Activated T-cell treated with anti-CD3 and anti-CD28 coated beads, Interleukin-2, amount 50 U/mL, for 48 hours (primary cell): ENCODE data around the gene SRL.
"Not testable (repeated sequence)": the region's sequence is repeated elsewhere in the genome, so short reads cannot be mapped to it uniquely, and the experiment has no call there.

ENCODE experiments used
- DNase-seq, 2 experiments: peaks; one replicate each; pipeline ENCODE4 v3.0.0-alpha.2; 2020

SRL gene

GRCh38 chr16:4260360-4260759, 18.5 kb upstream of the SRL start:
- no peak for DNase-seq

GRCh38 chr16:4257646-4258556, 16.0 kb upstream of the SRL start:
- no peak for DNase-seq

GRCh38 chr16:4253394-4254150, 11.7 kb upstream of the SRL start:
- peak; percentile 99 to 100 for DNase-seq

GRCh38 chr16:4253012-4253393, 11.1 kb upstream of the SRL start:
- DNase-seq = not testable (repeated sequence)

DNA sequence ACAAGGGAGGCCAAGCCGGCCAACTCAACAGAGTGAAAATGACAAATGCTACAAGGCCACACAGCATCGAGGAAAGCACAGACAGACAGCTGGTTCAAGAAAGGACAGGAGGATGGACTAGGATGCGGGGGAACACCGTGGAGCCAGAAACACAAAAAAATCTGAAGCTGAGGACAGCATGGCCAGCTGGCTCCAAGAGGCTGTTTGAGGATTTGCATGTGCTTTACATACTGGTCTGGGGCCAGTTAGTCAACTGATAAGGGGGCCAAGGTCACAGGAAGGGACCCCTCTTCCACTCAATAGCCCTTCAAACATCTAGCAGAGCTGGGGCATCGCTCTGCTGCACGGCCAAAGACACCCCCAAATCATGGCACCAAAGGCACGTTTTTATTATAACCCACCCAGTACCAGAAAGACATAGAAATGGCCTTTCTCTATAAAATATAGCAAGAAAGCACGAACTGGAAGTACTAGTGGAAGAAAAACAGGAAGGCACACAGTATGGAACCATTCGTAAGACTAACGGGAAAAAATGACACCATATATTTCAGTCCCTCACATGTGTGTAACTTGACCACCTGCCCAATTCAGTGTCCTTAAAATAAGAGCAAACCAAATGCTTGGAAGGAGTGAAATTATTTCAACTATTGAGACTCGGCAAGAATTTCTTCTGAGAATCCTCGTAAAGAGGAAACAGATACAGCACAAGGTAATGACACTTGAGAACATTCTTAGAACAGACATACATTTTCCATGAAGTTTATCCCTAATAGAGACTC, 7.8 kb upstream of the SRL start:
- DNase-seq = no peak

DNA sequence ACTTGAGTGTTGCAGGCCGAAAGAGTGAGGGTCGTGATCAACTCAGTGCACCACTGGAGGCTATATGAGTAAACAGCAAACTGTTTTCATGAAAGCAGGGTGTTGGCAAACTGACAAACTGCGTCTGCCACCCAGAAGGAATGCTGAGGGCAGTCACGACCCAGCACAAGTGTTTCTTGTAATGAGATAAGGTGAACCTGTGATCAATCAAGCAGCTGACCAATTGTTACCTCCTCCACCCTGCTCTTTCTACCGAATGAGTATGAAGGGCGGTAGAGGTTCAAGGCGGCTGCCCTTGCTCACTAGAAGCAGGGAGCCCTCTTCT, 5.5 kb upstream of the SRL start:
- no peak for DNase-seq

DNA sequence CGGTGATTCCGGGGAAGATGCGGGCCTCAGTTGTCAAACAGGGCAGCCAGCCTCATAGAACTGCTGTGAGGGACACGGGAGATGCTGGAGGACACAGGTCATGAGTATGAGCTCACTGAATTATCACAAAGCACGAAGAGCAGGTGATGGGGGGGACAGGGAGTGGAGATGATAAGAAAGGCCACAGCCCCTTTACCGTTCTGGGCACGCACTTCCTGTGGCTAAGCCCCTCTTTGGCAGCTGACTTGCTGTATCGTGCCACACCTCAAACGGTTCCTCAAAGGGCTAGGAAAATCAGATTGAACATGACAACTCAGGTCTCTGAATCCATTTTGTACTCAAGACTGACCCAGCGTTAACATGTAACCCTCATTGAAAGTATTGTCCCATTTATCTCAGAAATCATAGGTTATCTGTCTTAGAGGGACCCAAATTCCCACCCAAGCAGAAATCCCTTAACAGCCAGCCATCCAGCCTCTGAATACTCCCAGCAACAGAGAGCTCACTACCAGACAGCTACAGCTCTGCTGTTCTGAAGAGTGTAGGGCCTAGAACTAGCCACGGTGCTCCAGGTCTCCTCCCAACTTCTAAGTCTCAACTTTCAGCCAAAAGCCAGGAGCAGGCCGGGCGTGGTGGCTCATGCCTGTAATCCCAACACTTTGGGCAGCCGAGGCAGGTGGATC, 5.0 kb upstream of the SRL start:
- no peak for DNase-seq

DNA sequence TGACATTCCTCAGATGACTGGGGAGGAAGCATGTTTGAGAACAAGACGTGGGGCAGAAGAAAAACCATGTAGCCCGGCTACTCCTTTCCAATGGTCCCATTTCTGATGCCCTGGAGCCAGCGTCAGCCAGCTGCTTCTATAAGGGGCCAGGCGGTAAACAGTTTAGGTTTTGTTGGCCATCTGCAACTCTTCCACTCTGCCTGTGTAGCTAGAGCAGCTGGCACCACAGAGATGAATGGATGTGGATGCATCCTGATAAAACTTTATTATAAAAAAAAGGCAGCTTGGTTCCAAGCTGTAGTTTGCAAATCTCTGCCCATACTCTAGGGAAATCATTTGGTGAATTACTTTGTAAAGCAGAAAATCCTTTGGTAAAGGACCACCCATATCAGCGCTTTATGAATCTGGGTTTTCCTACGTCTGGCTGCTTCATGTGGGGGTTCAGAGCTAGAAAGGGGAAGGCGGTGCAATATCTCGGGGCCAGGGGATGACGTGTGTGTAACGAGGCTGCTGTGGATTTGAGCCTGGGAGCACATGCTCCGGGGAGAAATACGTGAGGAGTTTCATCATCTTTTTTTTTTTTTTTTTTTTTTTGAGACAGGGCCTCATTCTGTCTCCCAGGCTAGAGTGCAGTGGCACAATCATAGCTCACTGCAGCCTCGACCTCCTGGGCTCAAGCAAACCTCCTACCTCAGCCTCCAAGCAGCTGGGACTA, 3.4 kb upstream of the SRL start:
- no peak for DNase-seq

DNA sequence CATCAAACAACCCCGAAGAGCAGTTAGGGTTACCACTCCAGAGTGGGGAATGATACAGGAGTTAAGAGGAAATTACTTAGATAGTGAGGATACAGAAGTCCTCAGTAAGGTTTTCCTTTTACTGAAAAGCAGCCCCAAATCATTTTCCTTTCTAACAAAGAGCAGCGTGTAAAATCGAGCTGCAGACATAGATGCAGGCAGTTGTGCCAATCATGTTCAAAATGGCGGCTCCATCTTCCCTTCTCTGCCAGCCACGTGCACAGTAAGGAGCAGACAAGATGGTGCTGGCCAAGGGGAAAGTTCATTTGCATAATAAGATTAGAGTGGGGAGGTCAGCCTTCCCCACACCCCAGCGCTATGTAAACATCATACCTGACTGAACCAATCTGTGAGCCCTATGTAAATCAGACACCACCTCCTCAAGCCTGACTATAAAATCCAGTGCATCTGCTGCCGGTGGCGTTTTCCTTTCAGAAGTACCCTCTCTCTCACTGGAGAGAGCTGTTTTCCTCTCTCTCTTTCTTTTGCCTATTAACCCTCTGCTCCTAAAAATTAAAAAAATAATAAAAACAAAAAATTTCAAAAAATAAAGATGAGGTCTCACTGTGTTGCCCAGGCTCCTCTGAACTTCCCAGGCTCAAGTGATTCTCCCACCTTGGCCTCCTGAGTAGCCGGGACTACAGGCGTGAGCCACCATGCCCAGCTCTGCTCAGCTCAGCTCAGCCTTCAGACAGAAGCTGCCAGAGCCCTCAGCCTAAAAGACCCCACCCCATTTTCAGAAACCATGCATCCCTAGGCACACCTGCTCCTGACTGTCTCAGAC, 2.6 kb upstream of the SRL start:
- no peak for DNase-seq

GRCh38 chr16:4241258-4241927, 487 bp downstream of the SRL start:
- DNase-seq = no peak

GRCh38 chr16:4240624-4241023, 1.3 kb downstream of the SRL start:
- DNase-seq = no peak

GRCh38 chr16:4239682-4240175, 2.2 kb downstream of the SRL start:
- DNase-seq = no peak

- DNase-seq = no peak
Measured at GRCh38 chr16:4239020-4239419, 2.9 kb downstream of the SRL start.

DNA sequence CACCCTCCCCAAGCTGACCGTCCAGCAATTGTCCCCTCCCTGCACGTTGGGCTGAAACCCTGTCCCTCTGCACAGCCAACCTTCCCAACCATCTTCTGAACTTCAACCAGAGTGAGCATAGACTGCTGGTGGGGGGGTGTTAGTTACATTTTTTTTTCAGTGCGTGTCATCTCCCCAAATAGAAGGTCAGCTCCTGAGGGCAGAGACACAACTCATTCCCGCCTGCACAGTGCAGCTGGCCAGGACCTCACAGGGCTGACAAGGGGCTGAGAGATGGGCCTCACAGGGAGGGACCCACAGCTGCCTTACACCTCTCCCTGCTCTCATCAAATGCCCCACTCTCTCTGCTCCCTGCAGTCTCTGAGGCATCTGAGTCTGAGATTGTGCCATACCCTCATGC, 8.4 kb downstream of the SRL start:
- no peak for DNase-seq

- no peak for DNase-seq
Measured at GRCh38 chr16:4232541-4233386, 9.1 kb downstream of the SRL start.

DNA sequence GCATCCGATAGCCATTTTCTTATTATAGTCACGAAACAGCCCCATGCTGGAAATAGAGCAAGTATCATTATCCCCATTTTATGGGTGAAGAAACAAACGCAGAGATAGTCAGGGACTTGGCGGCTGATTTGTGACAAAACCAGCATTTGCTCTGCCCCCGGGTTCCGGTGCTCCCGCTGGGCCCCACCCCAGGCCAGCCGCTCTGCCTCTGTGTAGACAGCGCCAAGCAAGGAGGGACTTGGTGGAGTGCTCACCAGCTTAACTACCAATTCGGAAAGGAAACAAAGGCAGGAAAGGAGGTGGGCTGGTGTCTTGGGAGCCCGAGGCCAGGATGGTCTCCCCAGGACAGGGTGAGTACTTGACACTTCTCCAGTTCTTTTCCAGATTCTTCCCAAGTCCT, 10.0 kb downstream of the SRL start:
- DNase-seq = no peak

DNA sequence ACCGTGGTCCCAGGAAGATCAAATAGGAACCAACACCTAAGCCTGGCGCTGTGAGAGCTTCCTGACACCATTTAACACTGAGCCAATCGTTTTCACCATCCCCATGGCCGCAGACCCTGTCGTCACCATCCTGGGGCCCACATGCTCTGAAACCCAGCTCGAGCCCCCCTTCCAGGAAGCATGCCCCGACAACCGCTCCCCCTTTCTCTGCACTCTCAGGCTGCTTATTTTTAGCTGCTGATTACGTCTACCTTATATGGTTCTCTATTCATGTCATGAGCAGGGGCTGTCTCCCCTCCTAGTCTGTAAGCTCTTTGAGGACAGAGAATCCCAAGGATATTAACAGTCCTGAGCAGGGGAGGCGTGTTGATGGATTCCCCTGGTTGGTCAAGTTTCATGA, 10.5 kb downstream of the SRL start:
- DNase-seq = no peak

DNA sequence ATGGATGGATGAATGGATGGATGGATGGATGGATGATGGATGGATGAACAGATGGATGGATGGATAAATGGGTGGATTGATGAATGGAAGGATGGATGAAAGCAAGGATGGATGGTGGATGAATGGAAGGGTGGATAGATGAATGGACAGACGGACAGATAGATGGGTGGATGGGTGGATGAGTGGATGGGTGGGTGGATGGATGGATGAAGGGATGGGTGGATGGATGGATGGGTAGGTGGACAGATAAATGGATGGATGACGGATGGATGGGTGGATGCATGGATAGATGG, 14.9 kb downstream of the SRL start:
- DNase-seq = no peak

GRCh38 chr16:4226251-4227039, 15.4 kb downstream of the SRL start:
- no peak for DNase-seq
